Gastroesophageal sphincter (tissue), 4 donors: Measurements from ENCODE around the gene ZNF692. TPM values are rescaled to one million over a fixed set of nuclear protein-coding genes. Genes with fewer than 3 reads are reported as not detected.
A peak's percentile ranks its signal among the peaks of the same experiment; 100 is the strongest.

ENCODE experiments used
- ATAC-seq: fragments of 150-250 bp; one replicate; pipeline ENCODE4 v1.9.1; 2016; ENCODE audit warnings: mild to moderate bottlenecking, moderate library complexity
- H3K27ac ChIP-seq, 4 donors: fragments of 200-600 bp; sonication (generic) in 3 of 4; 1 replicate in 3 of 4; 2 replicates in 1 of 4; pipeline ENCODE4 v1.5.1; 2016 to 2019
- H3K27me3 ChIP-seq: fragments of 200-600 bp; sonication (generic); one replicate; pipeline ENCODE4 v1.5.1; 2019
- H3K36me3 ChIP-seq, 2 donors: fragments of 200-600 bp; sonication (generic); one replicate each; pipeline ENCODE4 v1.5.1; 2019; ENCODE audit warnings: control low read depth in 1 of 2
- H3K4me1 ChIP-seq, 3 donors: fragments of 200-600 bp; sonication (generic); 1 replicate in 2 of 3; 2 replicates in 1 of 3; pipeline ENCODE4 v1.5.1; 2016 to 2019; ENCODE audit warnings: control low read depth in 2 of 3
- H3K4me3 ChIP-seq, 2 donors: fragments of 200-600 bp; sonication (generic); one replicate each; pipeline ENCODE4 v1.5.1; 2019; ENCODE audit warnings: mild to moderate bottlenecking in 1 of 2, moderate library complexity in 1 of 2
- H3K9me3 ChIP-seq, 3 donors: fragments of 200-600 bp; sonication (generic); one replicate each; pipeline ENCODE4 v1.5.1; 2017 to 2019; ENCODE audit warnings: control low read depth in 2 of 3
- EP300 ChIP-seq: sonication (generic); formaldehyde crosslinking; IDR thresholded peaks from one replicate; pipeline ENCODE4 v1.6.1; 2017; ENCODE audit warnings: antibody characterized with exemption, mild to moderate bottlenecking
- POLR2A ChIP-seq, 2 donors: fragments of 450-650 bp; IDR thresholded peaks; one replicate each; pipeline ENCODE4 v1.6.1; 2017; ENCODE audit warnings: antibody characterized with exemption in 2 of 2, mild to moderate bottlenecking in 2 of 2, moderate library complexity in 1 of 2
- POLR2AphosphoS5 ChIP-seq: sonication (generic); formaldehyde crosslinking; IDR thresholded peaks from one replicate; pipeline ENCODE4 v1.6.1; 2017; ENCODE audit warnings: antibody characterized with exemption
- WGBS, 2 donors: methylation state at CpG; one replicate each; pipeline ENCODE4 v1.1.5; 2018; ENCODE audit warnings: low coverage in 1 of 2; 5-methylcytosine and 5-hydroxymethylcytosine counted together
- total RNA-seq, 4 donors: library from RNA; depleted of rRNA; stranded (reverse); fragments of >200 nt; gene quantifications; one replicate each; pipeline ENCODE4 v1.1.0, GENCODE V29; 2016
- TF ChIP-seq, protein P1 (sequence below), 4 experiments: fragments of 200-600 bp in 2 of 4; fragments of 450-650 bp in 2 of 4; sonication (generic) in 1 of 4; IDR thresholded peaks; one replicate each; pipeline ENCODE4 v1.5.1; 2017 to 2019; ENCODE audit warnings: antibody characterized with exemption in 4 of 4, mild to moderate bottlenecking in 2 of 4, moderate library complexity in 2 of 4

The ZNF692 gene
- total RNA-seq, 4 donors from 2014 or later: 22.1 to 69.6 (median 28.4) TPM

DNA sequence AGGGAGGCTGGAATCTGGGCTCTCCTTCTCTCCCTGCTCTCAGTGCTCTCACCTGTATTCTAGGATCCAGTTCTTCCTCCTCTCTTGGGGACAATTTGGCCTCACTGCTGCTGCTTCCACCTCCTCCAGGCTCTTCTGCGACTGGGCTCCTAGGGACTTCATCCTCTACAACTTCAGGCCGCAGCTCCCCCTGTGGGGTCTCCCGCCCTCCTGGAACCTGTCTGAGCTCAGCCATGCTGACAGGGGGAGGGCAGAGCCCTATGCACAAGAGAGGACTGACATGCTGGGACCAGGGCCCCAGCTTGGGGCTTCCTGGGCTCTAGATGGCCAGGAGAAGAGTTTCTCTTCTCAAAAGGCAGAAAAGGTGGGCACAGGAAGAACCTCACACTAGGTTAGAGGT, 34.2 kb downstream of the ZNF692 start:
- Histone ChIP-seq H3K9me3 (no peaks in the 10 kb centered on the region), H3K27me3 (no peaks in the 10 kb centered on the region), H3K36me3 (peaks cover 0 to 25% of the 10 kb centered on the region in 2 donors), H3K4me1 (peaks cover 19 to 66% (median 48%) of the 10 kb centered on the region in 3 donors), H3K27ac (peak overlapping the region in 3 of 4 donors; percentile 86 to 95 (median 95)), H3K4me3 (peak overlapping the region; percentile 81 to 93)
- 73% methylated on average over 2 of the region's 3 CpGs; no CpG with 5 or more reads in 1 of the 2 donors for WGBS, 2 donors
- TF ChIP-seq EP300 (no peak), POLR2A (IDR thresholded peaks at IDR 0.05) (no peak), POLR2AphosphoS5 (no peak)
- TF ChIP-seq, protein P1, sequence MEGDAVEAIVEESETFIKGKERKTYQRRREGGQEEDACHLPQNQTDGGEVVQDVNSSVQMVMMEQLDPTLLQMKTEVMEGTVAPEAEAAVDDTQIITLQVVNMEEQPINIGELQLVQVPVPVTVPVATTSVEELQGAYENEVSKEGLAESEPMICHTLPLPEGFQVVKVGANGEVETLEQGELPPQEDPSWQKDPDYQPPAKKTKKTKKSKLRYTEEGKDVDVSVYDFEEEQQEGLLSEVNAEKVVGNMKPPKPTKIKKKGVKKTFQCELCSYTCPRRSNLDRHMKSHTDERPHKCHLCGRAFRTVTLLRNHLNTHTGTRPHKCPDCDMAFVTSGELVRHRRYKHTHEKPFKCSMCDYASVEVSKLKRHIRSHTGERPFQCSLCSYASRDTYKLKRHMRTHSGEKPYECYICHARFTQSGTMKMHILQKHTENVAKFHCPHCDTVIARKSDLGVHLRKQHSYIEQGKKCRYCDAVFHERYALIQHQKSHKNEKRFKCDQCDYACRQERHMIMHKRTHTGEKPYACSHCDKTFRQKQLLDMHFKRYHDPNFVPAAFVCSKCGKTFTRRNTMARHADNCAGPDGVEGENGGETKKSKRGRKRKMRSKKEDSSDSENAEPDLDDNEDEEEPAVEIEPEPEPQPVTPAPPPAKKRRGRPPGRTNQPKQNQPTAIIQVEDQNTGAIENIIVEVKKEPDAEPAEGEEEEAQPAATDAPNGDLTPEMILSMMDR (IDR thresholded peaks at IDR 0.05): no peak
- ATAC-seq: no peak

DNA sequence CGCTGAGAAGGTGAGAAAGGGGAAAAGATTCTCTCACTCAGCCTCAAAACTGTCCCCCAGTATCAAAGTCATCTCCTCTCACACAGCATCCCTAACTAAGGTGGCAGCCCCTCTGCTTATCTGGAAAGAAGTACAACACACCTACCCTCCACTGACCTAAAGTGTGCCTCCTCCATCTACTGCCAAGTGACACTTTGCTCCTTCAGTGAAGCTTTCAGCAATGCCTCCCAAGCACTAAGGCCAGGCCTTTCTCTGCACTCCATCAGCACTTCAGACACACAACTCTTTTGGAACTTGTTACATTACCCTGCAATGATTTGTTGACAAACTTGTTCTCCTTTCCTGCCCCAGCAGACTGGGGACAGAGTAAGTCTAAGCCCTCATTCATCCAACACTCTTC, 34.6 kb downstream of the ZNF692 start:
- H3K9me3 ChIP-seq: no peaks in the 10 kb centered on the region
- WGBS, 2 donors: 83 to 100% methylated on average over 1 of the region's 1 CpG
- H3K27me3 ChIP-seq: no peaks in the 10 kb centered on the region
- peak overlapping the region in 1 of 2 donors; percentile 81 for H3K4me3 ChIP-seq
- no peak for TF ChIP-seq EP300
- TF ChIP-seq POLR2AphosphoS5: no peak
- no peak for TF ChIP-seq POLR2A (IDR thresholded peaks at IDR 0.05)
- TF ChIP-seq, protein P1 (IDR thresholded peaks at IDR 0.05): no peak
- ATAC-seq: no peak
- peaks cover 19 to 69% (median 48%) of the 10 kb centered on the region in 3 donors for H3K4me1 ChIP-seq
- H3K27ac ChIP-seq: peak overlapping the region in 2 of 4 donors; percentile 86 to 95
- H3K36me3 ChIP-seq: peaks cover 0 to 25% of the 10 kb centered on the region in 2 donors

DNA sequence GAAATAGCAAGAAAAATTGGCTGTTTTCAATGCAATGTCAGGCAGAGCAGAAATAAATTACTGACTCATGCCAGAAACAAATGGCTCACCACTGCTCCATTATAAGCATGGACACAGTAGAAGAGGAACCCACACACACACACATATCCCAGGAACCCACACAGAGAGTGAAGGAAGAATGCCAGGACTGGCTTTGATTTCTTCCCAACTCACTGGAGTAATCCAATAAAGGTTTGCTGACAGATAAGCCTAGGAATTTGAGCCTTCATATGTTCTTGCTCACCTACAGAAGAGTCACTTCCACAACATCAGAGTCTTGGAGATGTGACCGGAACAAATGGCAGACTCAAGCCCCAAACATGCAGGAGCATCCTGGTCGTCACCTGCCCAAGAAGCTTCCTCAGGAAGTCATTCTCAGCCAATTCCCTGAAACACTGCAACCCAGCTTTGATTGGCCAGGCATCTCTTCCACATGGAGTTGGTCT, 35.3 kb downstream of the ZNF692 start:
- peaks cover 0 to 27% of the 10 kb centered on the region in 2 donors for H3K36me3 ChIP-seq
- peaks cover 19 to 77% (median 52%) of the 10 kb centered on the region in 3 donors for H3K4me1 ChIP-seq
- no peaks in the 10 kb centered on the region for H3K9me3 ChIP-seq
- no peaks in the 10 kb centered on the region for H3K27me3 ChIP-seq
- no peak overlapping the region for H3K27ac ChIP-seq
- 47 to 100% methylated on average over 1 to 2 of the region's 2 CpGs for WGBS, 2 donors
- peak overlapping the region in 1 of 2 donors; percentile 81 for H3K4me3 ChIP-seq
- TF ChIP-seq POLR2AphosphoS5 (no peak), POLR2A (IDR thresholded peaks at IDR 0.05) (no peak), EP300 (no peak)
- TF ChIP-seq, protein P1 (IDR thresholded peaks at IDR 0.05): no peak
- ATAC-seq: no peak

DNA sequence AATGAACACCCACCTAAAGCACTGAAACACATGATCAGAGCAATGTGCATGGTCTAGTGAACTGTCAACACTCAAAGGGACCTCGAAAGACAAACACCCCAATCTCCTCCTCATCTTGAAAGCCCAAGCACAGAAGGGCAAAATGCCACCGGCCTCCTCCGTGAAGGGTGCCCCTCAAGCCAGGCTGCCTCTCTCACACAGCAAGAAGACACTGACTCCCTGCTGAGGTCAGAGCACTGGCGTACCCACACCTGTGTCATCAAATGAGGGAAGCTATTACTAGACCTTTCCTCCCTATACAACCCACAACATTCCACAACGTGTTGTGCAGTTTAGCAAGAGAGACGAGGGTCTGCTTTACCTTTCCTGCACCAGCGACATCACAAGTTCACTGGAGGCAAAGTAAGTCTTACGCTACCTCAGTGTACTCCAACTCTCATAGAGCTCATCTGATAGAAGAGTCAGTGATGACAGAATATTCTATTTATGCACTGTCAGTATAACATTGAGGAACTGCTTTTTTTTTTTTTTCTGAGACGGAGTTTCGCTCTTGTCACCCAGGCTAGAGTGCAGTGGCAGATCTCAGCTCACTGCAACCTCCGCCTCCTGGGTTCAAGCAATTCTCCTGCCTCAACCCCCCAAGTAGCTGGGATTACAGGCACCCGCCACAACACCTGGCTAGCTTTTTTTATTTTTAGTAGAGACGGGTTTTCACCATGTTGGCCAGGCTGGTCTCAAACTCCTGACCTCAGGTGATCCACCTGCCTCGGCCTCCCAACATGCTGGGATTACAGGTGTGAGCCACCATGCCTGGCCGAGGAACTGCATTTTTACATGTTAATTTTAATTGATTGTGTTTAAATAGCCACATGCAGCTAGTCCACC, 36.5 kb downstream of the ZNF692 start:
- TF ChIP-seq EP300 (no peak), POLR2A (IDR thresholded peaks at IDR 0.05) (no peak), POLR2AphosphoS5 (no peak)
- TF ChIP-seq, protein P1 (IDR thresholded peaks at IDR 0.05): no peak
- 65 to 83% methylated on average over 2 to 12 of the region's 15 CpGs for WGBS, 2 donors
- H3K4me3 ChIP-seq: peak overlapping the region in 1 of 2 donors; percentile 81
- H3K4me1 ChIP-seq: peaks cover 19 to 86% (median 52%) of the 10 kb centered on the region in 3 donors
- peaks cover 0 to 33% of the 10 kb centered on the region in 2 donors for H3K36me3 ChIP-seq
- H3K27me3 ChIP-seq: no peaks in the 10 kb centered on the region
- peak overlapping the region in 1 of 4 donors; percentile 40 for H3K27ac ChIP-seq
- no peak for ATAC-seq
- no peaks in the 10 kb centered on the region for H3K9me3 ChIP-seq
